ENCODE results near the gene PSRC1. TPM values are rescaled to one million over a fixed set of nuclear protein-coding genes. Genes with fewer than 3 reads are reported as not detected.

PSRC1 gene
- total RNA-seq, 1 experiment from 2014 or later = 60.3 TPM

DNA sequence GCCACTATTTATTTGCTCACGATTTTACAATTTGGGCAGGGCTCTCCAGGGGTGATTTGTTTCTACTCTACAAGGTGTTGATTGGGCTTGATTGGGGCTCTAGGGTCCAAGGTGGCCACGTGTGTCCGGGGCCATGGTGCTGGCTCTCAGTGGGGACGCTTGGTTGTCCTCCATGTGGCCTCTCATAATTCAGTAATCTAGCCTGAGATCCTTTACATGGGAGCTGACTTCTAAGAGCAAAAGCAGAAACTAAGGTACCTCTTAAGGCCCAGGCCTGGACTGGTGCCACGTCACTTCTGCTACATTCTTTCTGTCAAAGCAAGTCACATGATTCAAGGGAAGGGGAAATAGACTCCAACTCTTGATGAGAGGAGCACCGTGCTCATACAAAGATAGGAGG lies 8.1 kb upstream of the PSRC1 start:
- no peak overlapping the region for H2BK20ac ChIP-seq (ENCODE audit: low read depth, low read length, poor library complexity, severe bottlenecking)
- no peaks in the 10 kb centered on the region for H3K4me1 ChIP-seq (ENCODE audit: insufficient read depth, low read length)
- Mint-ChIP-seq H3K27me3 (ENCODE audit: low read depth) (peaks cover 3% of the 10 kb centered on the region), H3K27ac (no peak overlapping the region), H3K4me1 (peaks cover 9 to 12% of the 10 kb centered on the region in 2 experiments), H3K9me3 (peaks cover 0 to under 1% of the 10 kb centered on the region in 2 experiments; a peak in 3 of 5 replicates), H3K4me3 (no peak overlapping the region), H3K36me3 (ENCODE audit: insufficient read depth in 1 of 3, low read depth in 3 of 3) (no peaks in the 10 kb centered on the region)
- H3K9ac ChIP-seq (ENCODE audit: extremely low read depth, insufficient read length, low read length) = no peak overlapping the region
- no peak overlapping the region for H4K91ac ChIP-seq (ENCODE audit: insufficient read length, low read depth, low read length)
- H2BK120ac ChIP-seq (ENCODE audit: low read depth, low read length, poor library complexity, severe bottlenecking) = no peak overlapping the region
- H3K23ac ChIP-seq (ENCODE audit: insufficient read length, low read depth, low read length) = no peak overlapping the region
- H2BK5ac ChIP-seq (ENCODE audit: insufficient read length, low read length) = no peak overlapping the region
- H3K56ac ChIP-seq (ENCODE audit: insufficient read length, low read depth, low read length) = no peak overlapping the region
- TF ChIP-seq, protein P1, sequence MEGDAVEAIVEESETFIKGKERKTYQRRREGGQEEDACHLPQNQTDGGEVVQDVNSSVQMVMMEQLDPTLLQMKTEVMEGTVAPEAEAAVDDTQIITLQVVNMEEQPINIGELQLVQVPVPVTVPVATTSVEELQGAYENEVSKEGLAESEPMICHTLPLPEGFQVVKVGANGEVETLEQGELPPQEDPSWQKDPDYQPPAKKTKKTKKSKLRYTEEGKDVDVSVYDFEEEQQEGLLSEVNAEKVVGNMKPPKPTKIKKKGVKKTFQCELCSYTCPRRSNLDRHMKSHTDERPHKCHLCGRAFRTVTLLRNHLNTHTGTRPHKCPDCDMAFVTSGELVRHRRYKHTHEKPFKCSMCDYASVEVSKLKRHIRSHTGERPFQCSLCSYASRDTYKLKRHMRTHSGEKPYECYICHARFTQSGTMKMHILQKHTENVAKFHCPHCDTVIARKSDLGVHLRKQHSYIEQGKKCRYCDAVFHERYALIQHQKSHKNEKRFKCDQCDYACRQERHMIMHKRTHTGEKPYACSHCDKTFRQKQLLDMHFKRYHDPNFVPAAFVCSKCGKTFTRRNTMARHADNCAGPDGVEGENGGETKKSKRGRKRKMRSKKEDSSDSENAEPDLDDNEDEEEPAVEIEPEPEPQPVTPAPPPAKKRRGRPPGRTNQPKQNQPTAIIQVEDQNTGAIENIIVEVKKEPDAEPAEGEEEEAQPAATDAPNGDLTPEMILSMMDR (conservative IDR thresholded peaks at IDR 0.05) = no peak
- H2AK5ac ChIP-seq (ENCODE audit: insufficient read length, low read length) = no peak overlapping the region
- H3K9me3 ChIP-seq (ENCODE audit: control insufficient read depth, low read depth, low read length) = no peaks in the 10 kb centered on the region
- no peak overlapping the region for H3K4ac ChIP-seq (ENCODE audit: low read depth, low read length)
- no peak overlapping the region for H3T11ph ChIP-seq (ENCODE audit: low read length)
- H3K79me2 ChIP-seq (ENCODE audit: insufficient read depth, low read length) = no peaks in the 10 kb centered on the region
- H2BK12ac ChIP-seq (ENCODE audit: insufficient read length, low read depth, low read length) = no peak overlapping the region
- no peak overlapping the region for H3K4me2 ChIP-seq (ENCODE audit: insufficient read depth, insufficient read length, low read length)
- H3K14ac ChIP-seq (ENCODE audit: insufficient read depth, low read length) = no peak overlapping the region
- no peaks in the 10 kb centered on the region for H3K27me3 ChIP-seq (ENCODE audit: insufficient read depth, low read length)
- H4K20me1 ChIP-seq (ENCODE audit: control insufficient read depth, insufficient read depth, insufficient read length) = no peaks in the 10 kb centered on the region
- H3K18ac ChIP-seq (ENCODE audit: insufficient read length, low read depth, low read length) = no peak overlapping the region
- no peak overlapping the region for H3K27ac ChIP-seq (ENCODE audit: insufficient read length, low read depth, low read length)
- H2BK15ac ChIP-seq (ENCODE audit: low read depth, low read length) = no peak overlapping the region
- no peak overlapping the region for H2AFZ ChIP-seq (ENCODE audit: low read length)
- no peak overlapping the region for H4K8ac ChIP-seq (replicated peaks; ENCODE audit: insufficient read length, low read depth, low read length)
- H3K23me2 ChIP-seq (ENCODE audit: insufficient read length, low read depth, low read length, poor library complexity, severe bottlenecking) = no peaks in the 10 kb centered on the region
- no peak for DNase-seq
- H4K5ac ChIP-seq (ENCODE audit: insufficient read length, low read depth, low read length) = no peak overlapping the region
- no CpG with 5 or more reads among the region's 6 CpGs for WGBS (ENCODE audit: extremely low coverage, insufficient read length, low lambda C conversion rate)
- H3K79me1 ChIP-seq (ENCODE audit: insufficient read depth, low read depth, low read length, poor library complexity, severe bottlenecking) = no peaks in the 10 kb centered on the region

Measured in H9 (cell line).